HepG2 (cell line): ENCODE data around the gene CRIM1. TPM values are rescaled to one million over a fixed set of nuclear protein-coding genes. Genes with fewer than 3 reads are reported as not detected.
A peak's percentile ranks its signal among the peaks of the same experiment; 100 is the strongest.

Source experiments
- AHDC1 ChIP-seq: sonication (generic); formaldehyde crosslinking; IDR thresholded peaks from 2 replicates; pipeline ENCODE4 v1.5.1; 2020; ENCODE audit warnings: mild to moderate bottlenecking, missing genetic modification reagents, borderline replicate concordance
- DRAP1 ChIP-seq: IDR thresholded peaks from 2 replicates; pipeline ENCODE4 v1.6.1; 2016; ENCODE audit warnings: missing genetic modification reagents, missing compliant biosample characterization
- FLYWCH1 ChIP-seq: sonication (generic); formaldehyde crosslinking; IDR thresholded peaks from 2 replicates; pipeline ENCODE4 v1.8.1; 2023; ENCODE audit warnings: mild to moderate bottlenecking, missing genetic modification reagents
- GMEB1 ChIP-seq: sonication (generic); formaldehyde crosslinking; IDR thresholded peaks from 2 replicates; pipeline ENCODE4 v1.5.1; 2020; ENCODE audit warnings: missing genetic modification reagents, mild to moderate bottlenecking, borderline replicate concordance
- GTF2F1 ChIP-seq: fragments of 150-350 bp; IDR thresholded peaks from 2 replicates; pipeline ENCODE4 v1.6.1; 2014; ENCODE audit warnings: low read length
- HNF1B ChIP-seq: sonication (generic); formaldehyde crosslinking; IDR thresholded peaks from 2 replicates; pipeline ENCODE4 v1.5.1; 2020; ENCODE audit warnings: mild to moderate bottlenecking, moderate library complexity, missing genetic modification reagents
- HNRNPK ChIP-seq: fragments of 200-400 bp; formaldehyde crosslinking; IDR thresholded peaks from 2 replicates; pipeline ENCODE4 v1.6.1; 2018; ENCODE audit warnings: low read length, low read depth, moderate library complexity, mild to moderate bottlenecking; ENCODE audit not compliant: poor library complexity, severe bottlenecking
- KDM3A ChIP-seq: IDR thresholded peaks from 2 replicates; pipeline ENCODE4 v1.6.1; 2018; ENCODE audit warnings: low read depth, missing compliant biosample characterization
- MATR3 ChIP-seq: sonication (generic); formaldehyde crosslinking; IDR thresholded peaks from 2 replicates; pipeline ENCODE4 v1.4.0; 2020; ENCODE audit warnings: missing genetic modification reagents
- MLX ChIP-seq: IDR thresholded peaks from 2 replicates; pipeline ENCODE4 v1.6.1; 2016
- MTERF4 ChIP-seq: sonication (generic); formaldehyde crosslinking; IDR thresholded peaks from 2 replicates; pipeline ENCODE4 v1.8.0; 2023; ENCODE audit warnings: mild to moderate bottlenecking, missing genetic modification reagents
- RNF2 ChIP-seq: fragments of 450-650 bp; conservative IDR thresholded peaks from 2 replicates; pipeline ENCODE4 v1.6.1; 2016; ENCODE audit warnings: low read depth
- SIX4 ChIP-seq: sonication (generic); formaldehyde crosslinking; IDR thresholded peaks from 2 replicates; pipeline ENCODE4 v1.4.0; 2020; ENCODE audit warnings: missing genetic modification reagents
- SP140L ChIP-seq: sonication (generic); formaldehyde crosslinking; IDR thresholded peaks from 2 replicates; pipeline ENCODE4 v1.4.0; 2020; ENCODE audit warnings: missing genetic modification reagents, borderline replicate concordance
- TRIM22 ChIP-seq: fragments of 450-650 bp; IDR thresholded peaks from 2 replicates; pipeline ENCODE4 v1.6.1; 2017
- U2AF2 ChIP-seq: fragments of 200-400 bp; formaldehyde crosslinking; IDR thresholded peaks from 2 replicates; pipeline ENCODE4 v1.6.1; 2017; ENCODE audit warnings: low read depth, mild to moderate bottlenecking, low read length
- ZNF138 ChIP-seq: sonication (generic); formaldehyde crosslinking; IDR thresholded peaks from 2 replicates; pipeline ENCODE4 v1.5.0; 2020; ENCODE audit warnings: mild to moderate bottlenecking, low read depth, missing genetic modification reagents
- ZNF501 ChIP-seq: sonication (generic); formaldehyde crosslinking; IDR thresholded peaks from 2 replicates; pipeline ENCODE4 v1.5.1; 2020; ENCODE audit warnings: mild to moderate bottlenecking, moderate library complexity, missing genetic modification reagents
- polyA plus RNA-seq, 8 experiments: library from polyadenylated mRNA; depleted of rRNA in 3 of 8; stranded (reverse) in 7 of 8; unstranded in 1 of 8; fragments of >200 nt; fragmentation: Illumina TruSeq in 4 of 8; extraction: Trizol in 4 of 8; gene quantifications; 2 replicates each; pipeline versions ENCODE4 v1.2.1 to v1.2.3, GENCODE V29; 2011 to 2016; ENCODE audit warnings: low read depth in 4 of 8, missing spikeins in 1 of 8, mixed read lengths in 1 of 8; ENCODE audit not compliant: insufficient read depth in 1 of 8
- total RNA-seq, 5 experiments: library from RNA; depleted of rRNA; stranded (reverse); fragments of >200 nt; fragmentation: Illumina TruSeq; extraction: Trizol; gene quantifications; 2 replicates each; pipeline ENCODE4 v1.2.3, GENCODE V29; 2016; ENCODE audit warnings: low read depth in 1 of 5

CRIM1 gene
- total and polyA plus RNA-seq, 2 of the 13 experiments (the other 11 are each of a cell fraction or from before 2014, with no cell fraction given), result 39.1 to 69.9 TPM

- TF ChIP-seq HNF1B (CRISPR knock-in tag) (no peak), SIX4 (CRISPR knock-in tag) (no peak), ZNF138 (CRISPR knock-in tag) (no peak), KDM3A (CRISPR knock-in tag) (no peak), SP140L (CRISPR knock-in tag) (no peak; the same call in 1 of the 2 replicates), DRAP1 (CRISPR knock-in tag) (peak; percentile 52; the same call in 1 of the 2 replicates), TRIM22 (no peak), MTERF4 (no peak), GMEB1 (CRISPR knock-in tag) (no peak), U2AF2 (no peak), GTF2F1 (no peak), MATR3 (CRISPR knock-in tag) (no peak), FLYWCH1 (CRISPR knock-in tag) (no peak), ZNF501 (CRISPR knock-in tag) (0 out of 2 replicates have a peak, but pooled peaks have one; percentile 18), RNF2 (no peak), MLX (CRISPR knock-in tag) (no peak), AHDC1 (CRISPR knock-in tag) (no peak), HNRNPK (no peak)
Measured at GRCh38 chr2:36459725-36460137, 104.2 kb downstream of the CRIM1 start (continued).
